GM12892 (cell line): ENCODE data around the gene PAM16.

Experiments
- POLR2A ChIP-seq: IDR thresholded peaks from 2 replicates; pipeline ENCODE4 v1.6.1; 2011; ENCODE audit warnings: low read depth, low read length, control low read depth
- TAF1 ChIP-seq: IDR thresholded peaks from 2 replicates; pipeline ENCODE4 v1.6.1; 2011; ENCODE audit warnings: low read depth, mild to moderate bottlenecking, control low read depth, low read length, borderline replicate concordance

DNA sequence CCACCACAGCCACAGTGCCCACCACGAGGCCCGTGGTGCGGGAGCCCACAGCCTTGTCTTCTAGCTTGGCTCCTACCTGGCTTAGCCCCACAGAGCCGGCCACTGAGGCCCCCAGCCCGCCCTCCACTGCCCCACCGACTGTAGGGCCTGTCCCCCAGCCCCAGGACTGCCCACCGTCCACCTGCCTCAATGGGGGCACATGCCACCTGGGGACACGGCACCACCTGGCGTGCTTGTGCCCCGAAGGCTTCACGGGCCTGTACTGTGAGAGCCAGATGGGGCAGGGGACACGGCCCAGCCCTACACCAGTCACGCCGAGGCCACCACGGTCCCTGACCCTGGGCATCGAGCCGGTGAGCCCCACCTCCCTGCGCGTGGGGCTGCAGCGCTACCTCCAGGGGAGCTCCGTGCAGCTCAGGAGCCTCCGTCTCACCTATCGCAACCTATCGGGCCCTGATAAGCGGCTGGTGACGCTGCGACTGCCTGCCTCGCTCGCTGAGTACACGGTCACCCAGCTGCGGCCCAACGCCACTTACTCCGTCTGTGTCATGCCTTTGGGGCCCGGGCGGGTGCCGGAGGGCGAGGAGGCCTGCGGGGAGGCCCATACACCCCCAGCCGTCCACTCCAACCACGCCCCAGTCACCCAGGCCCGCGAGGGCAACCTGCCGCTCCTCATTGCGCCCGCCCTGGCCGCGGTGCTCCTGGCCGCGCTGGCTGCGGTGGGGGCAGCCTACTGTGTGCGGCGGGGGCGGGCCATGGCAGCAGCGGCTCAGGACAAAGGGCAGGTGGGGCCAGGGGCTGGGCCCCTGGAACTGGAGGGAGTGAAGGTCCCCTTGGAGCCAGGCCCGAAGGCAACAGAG lies 31.0 kb upstream of the PAM16 start:
- TF ChIP-seq POLR2A: no peak
- no peak for TF ChIP-seq TAF1
